Prostate gland (tissue), 2 donors: Measurements from ENCODE around the gene DCAF15.

Experiments used
- POLR2AphosphoS5 ChIP-seq: sonication (generic); formaldehyde crosslinking; IDR thresholded peaks from one replicate; pipeline ENCODE4 v1.6.1; 2017; ENCODE audit warnings: antibody characterized with exemption
- TF ChIP-seq, protein P1 (sequence below), 4 experiments: fragments of 200-600 bp in 2 of 4; fragments of 450-650 bp in 2 of 4; sonication (generic) in 2 of 4; IDR thresholded peaks; 1 replicate in 3 of 4; 2 replicates in 1 of 4; pipeline ENCODE4 v1.5.1; 2016 to 2019; ENCODE audit warnings: antibody characterized with exemption in 4 of 4, mild to moderate bottlenecking in 2 of 4, moderate library complexity in 2 of 4

DNA sequence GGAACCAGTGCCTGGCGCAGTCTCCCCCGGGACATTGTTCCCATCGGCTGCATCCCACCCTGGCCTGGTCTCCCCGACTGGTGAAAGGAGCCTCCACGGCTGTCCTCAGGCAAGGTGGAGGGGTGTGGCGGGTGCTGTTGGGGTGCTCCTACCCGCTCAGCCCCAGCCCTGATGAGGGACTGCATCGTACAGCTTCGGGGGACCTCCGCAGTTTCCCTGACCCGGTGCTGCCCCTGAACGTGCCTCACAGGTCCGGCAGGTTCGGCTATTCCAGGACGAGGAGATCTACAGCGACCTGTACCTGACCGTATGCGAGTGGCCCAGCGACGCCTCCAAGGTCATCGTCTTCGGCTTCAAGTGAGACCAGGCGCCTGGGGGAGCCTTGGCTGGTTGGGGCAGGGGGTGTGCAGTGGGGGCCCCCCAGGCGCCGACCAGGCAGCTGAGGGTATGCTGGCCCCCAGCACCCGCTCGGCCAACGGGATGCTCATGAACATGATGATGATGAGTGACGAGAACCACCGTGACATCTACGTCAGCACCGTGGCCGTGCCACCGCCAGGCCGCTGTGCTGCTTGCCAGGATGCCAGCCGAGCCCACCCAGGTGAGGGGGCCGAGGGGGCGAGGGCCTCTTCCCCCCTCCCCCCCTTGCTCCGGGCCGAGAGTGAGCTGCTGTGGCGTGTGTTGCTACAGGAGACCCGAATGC is 3.5 kb downstream of the DCAF15 start:
- TF ChIP-seq, protein P1, sequence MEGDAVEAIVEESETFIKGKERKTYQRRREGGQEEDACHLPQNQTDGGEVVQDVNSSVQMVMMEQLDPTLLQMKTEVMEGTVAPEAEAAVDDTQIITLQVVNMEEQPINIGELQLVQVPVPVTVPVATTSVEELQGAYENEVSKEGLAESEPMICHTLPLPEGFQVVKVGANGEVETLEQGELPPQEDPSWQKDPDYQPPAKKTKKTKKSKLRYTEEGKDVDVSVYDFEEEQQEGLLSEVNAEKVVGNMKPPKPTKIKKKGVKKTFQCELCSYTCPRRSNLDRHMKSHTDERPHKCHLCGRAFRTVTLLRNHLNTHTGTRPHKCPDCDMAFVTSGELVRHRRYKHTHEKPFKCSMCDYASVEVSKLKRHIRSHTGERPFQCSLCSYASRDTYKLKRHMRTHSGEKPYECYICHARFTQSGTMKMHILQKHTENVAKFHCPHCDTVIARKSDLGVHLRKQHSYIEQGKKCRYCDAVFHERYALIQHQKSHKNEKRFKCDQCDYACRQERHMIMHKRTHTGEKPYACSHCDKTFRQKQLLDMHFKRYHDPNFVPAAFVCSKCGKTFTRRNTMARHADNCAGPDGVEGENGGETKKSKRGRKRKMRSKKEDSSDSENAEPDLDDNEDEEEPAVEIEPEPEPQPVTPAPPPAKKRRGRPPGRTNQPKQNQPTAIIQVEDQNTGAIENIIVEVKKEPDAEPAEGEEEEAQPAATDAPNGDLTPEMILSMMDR (IDR thresholded peaks at IDR 0.05) = no peak
- TF ChIP-seq POLR2AphosphoS5 = no peak
